BJ (cell line): ENCODE measurements around the gene GRID2IP. TPM values are rescaled to one million over a fixed set of nuclear protein-coding genes. Genes with fewer than 3 reads are reported as not detected.

Experiments
- CTCF ChIA-PET: fragments of 350-600 bp; formaldehyde crosslinking; extraction: SDS; loops from one replicate; lab custom pipeline; 2021; ENCODE audit warnings: antibody characterized with exemption, inconsistent platforms; lab: Yijun Ruan, JAX
- POLR2A ChIA-PET: fragments of 300-600 bp; sonication (Branson Sonifier 250); formaldehyde crosslinking; extraction: SDS; loops from one replicate; lab custom pipeline; 2021; ENCODE audit warnings: antibody characterized with exemption; lab: Charles Lee
- DNase-seq: peaks from one replicate; pipeline ENCODE4 v3.0.0-alpha.2; 2011; ENCODE audit warnings: low read depth
- H3K27me3 ChIP-seq: 2 replicates; pipeline ENCODE4 v1.6.0; 2011; ENCODE audit warnings: low read length; ENCODE audit not compliant: control insufficient read depth, insufficient read depth
- H3K36me3 ChIP-seq: 2 replicates; pipeline ENCODE4 v1.5.1; 2011; ENCODE audit warnings: low read length; ENCODE audit not compliant: control insufficient read depth, insufficient read depth
- H3K4me3 ChIP-seq: 2 replicates; pipeline ENCODE4 v1.5.1; 2011; ENCODE audit warnings: low read depth, mild to moderate bottlenecking, control low read depth, low read length
- polyA plus RNA-seq: library from polyadenylated mRNA; depleted of rRNA; stranded (reverse); fragments of >200 nt; gene quantifications from 2 replicates; pipeline ENCODE4 v1.2.3, GENCODE V29; 2011
- TF ChIP-seq, protein P1 (sequence below): IDR thresholded peaks from 2 replicates; pipeline ENCODE4 v1.5.1; 2011; ENCODE audit warnings: low read depth, mild to moderate bottlenecking, control low read depth, inconsistent platforms, low read length, moderate library complexity; ENCODE audit not compliant: insufficient read depth

GRID2IP gene
- polyA plus RNA-seq, 1 experiment: not detected

DNA sequence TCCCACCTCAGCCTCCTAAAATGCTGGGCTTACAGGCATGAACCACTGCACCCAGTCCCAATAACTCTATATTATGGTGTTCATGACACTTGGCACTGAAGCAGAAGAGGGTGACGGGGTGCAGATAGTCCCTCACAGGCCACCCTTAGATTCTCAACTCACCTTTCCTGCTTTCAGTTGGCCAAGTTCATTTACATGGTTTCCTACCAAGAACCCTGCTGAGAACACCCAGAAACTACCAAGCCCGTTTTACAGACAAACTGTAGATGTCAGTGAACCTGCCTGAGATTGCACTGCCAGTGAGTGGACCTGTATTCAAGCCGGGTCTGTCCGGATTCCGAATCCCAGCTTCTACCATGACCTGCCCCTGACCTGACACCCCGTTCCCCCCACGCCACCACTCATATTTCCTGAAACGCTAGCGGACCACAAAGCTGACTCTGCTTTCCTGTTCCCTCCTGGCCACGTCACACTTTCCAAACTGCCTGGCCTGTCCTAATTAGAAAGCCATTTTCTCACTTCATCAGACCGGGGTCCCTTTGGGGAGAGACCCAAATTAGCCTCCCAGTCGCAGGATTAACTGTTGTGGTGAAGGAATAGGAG is 17.3 kb downstream of the GRID2IP start:
- no peak for DNase-seq

DNA sequence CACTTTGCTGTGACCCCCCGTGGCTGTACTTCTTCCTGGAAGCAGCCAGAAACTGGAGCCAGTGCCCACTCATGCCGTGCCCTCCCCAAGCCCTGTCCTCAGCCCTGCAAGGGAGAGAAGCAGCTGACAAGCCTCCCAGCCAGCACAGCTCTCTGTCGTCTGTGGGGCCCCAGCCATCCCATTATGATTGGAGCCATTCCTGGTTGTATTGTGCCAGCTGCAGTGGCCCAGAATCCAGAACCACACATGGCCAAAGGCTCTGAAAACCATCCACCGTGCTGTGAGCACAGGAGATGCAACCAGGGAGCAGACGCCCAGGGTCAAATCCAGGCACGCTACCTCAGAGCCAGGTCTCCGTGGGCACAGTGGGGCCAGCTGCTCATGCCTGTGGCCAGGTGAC is 18.7 kb downstream of the GRID2IP start:
- DNase-seq: no peak
- peaks cover 36% of the 10 kb centered on the region for H3K27me3 ChIP-seq
- ChIA-PET POLR2A (no interaction called here), CTCF (interaction anchor here (0.6 to 1.0 kb wide), 2 partner anchors 16 to 27 kb away, joined by 3 to 4 read pairs; no protein-coding TSS in a partner anchor)
- TF ChIP-seq, protein P1, sequence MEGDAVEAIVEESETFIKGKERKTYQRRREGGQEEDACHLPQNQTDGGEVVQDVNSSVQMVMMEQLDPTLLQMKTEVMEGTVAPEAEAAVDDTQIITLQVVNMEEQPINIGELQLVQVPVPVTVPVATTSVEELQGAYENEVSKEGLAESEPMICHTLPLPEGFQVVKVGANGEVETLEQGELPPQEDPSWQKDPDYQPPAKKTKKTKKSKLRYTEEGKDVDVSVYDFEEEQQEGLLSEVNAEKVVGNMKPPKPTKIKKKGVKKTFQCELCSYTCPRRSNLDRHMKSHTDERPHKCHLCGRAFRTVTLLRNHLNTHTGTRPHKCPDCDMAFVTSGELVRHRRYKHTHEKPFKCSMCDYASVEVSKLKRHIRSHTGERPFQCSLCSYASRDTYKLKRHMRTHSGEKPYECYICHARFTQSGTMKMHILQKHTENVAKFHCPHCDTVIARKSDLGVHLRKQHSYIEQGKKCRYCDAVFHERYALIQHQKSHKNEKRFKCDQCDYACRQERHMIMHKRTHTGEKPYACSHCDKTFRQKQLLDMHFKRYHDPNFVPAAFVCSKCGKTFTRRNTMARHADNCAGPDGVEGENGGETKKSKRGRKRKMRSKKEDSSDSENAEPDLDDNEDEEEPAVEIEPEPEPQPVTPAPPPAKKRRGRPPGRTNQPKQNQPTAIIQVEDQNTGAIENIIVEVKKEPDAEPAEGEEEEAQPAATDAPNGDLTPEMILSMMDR: no peak
- no peak overlapping the region for H3K4me3 ChIP-seq
- H3K36me3 ChIP-seq: no peaks in the 10 kb centered on the region

More for the DNA sequence above, 17.3 kb downstream of the GRID2IP start:
- ChIA-PET POLR2A (no interaction called here), CTCF (interaction anchor here (0.7 kb wide), 1 partner anchor 20 kb away, joined by 3 read pairs; no protein-coding TSS in a partner anchor)
- TF ChIP-seq, protein P1: no peak
- H3K4me3 ChIP-seq: no peak overlapping the region
- H3K27me3 ChIP-seq: peaks cover 34% of the 10 kb centered on the region
- H3K36me3 ChIP-seq: no peaks in the 10 kb centered on the region

DNA sequence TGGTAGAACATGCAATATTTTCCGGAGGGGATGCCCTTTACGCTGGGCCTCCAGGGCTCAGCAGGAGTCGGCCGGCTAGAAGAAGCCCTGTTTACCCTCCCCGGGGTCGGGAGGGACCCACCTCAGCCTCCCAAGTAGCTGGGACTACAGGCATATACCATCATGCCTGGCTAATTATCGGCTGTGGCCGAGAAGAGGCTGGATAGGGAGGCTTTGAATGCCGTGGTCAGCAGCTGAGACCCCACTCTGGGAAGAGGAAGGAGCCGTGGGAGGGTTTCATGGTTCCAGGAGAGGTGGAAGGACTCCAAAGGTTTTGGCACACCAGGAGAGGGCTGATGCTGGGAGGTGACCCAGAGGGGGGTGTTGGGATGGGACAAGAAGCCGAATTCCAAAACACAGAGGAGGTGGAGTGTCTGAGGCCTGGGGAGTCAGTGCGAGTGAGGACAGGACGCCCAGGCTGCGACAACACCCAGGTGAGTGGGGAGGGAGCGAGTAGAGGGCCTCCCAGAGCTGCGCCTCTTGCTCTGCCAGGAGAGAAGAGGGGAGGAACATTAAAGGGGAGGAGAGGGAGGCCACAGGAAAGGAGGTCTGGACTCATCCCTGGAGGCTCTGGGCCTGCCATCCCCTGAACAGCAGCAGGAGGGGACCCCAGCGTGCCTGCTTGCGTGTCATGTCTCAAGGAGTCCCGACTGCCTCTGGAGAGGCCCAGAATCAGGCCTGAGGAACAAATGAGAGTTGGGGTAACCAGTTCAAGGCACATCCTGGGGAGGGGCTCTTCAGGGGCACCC is 19.6 kb downstream of the GRID2IP start:
- DNase-seq: no peak
- H3K27me3 ChIP-seq: peaks cover 42% of the 10 kb centered on the region
- H3K36me3 ChIP-seq: no peaks in the 10 kb centered on the region
- ChIA-PET CTCF (interaction anchor here (0.6 to 1.0 kb wide), 2 partner anchors 15 to 28 kb away, joined by 3 to 4 read pairs; no protein-coding TSS in a partner anchor), POLR2A (no interaction called here)
- TF ChIP-seq, protein P1: no peak
- H3K4me3 ChIP-seq: no peak overlapping the region

DNA sequence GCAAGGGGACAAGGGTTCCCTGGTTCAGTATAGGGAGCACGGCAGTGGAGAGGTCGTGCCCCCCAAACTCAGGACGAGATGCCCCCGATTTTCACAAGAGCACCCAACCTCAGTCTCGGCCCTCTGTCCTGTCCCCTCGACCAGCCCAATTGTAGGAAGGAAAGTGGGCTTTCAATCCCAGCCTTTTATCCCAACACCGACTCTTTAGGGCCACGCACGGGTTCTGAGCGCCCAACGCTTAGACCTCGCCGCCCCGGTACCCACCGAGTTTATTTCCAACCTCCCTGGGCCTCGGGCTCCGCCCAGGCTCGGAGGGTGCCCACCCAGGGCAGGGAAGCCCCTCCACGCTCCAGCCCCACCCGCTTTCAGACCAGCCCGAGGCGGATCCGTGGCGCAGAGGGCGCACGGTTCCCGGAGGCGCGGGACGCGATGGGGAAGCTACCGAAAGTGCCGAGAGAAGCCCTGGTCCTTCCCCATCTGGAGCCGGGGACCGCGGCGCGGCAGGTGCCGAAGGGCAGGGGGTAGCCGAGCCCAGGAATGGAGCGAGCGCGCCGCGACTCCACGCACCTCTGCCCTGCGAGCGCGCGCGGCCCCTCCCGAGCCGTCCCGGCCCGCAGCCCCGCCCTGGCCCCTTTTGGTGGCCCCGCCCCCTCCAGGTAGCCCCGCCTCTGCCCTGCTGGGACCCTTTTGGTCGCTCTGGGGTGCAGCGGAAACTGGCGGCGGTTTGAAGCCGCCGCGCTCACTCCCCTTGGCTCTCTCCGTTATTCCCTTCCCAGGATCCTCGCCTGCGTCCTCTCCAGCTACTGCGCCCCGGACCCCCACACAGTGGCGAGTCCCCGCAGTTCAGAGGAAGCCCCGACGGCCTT is 20.4 kb downstream of the GRID2IP start:
- ChIA-PET CTCF (no interaction called here), POLR2A (no interaction called here)
- TF ChIP-seq, protein P1: no peak
- Histone ChIP-seq H3K36me3 (no peaks in the 10 kb centered on the region), H3K27me3 (peaks cover 41% of the 10 kb centered on the region), H3K4me3 (0 out of 2 replicates have a peak overlapping the region, but pooled peaks have one; percentile 1)
- no peak for DNase-seq
